Measurements from ENCODE around the gene FOXD4L6. TPM values are rescaled to one million over a fixed set of nuclear protein-coding genes. Genes with fewer than 3 reads are reported as not detected.
"Not testable (repeated sequence)": the region's sequence is repeated elsewhere in the genome, so short reads cannot be mapped to it uniquely, and the experiment has no call there.

The FOXD4L6 gene
- polyA plus RNA-seq, 3 donors, result not detected

DNA sequence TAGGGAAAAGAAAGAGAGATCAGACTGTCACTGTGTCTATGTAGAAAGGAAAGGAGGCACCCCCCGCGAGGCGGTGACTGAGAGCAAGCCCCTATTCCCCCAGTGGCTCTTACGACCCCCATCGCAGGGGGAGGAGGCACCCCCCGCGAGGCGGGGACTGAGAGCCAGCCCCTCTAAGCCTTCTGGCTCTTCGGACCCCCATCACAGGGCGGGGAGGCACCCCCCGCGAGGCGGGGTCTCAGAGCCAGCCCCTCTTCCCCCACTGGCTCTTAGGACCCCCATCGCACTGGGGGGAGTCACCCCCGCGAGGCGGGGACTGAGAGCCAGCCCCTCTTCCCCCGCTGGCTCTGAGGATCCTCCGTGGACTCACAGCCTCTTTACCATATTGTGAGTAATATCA is 23.9 kb downstream of the FOXD4L6 start:
- not testable (repeated sequence) for DNase-seq (ENCODE audit: low read depth in 3 of 3, low spot score in 2 of 3)

DNA sequence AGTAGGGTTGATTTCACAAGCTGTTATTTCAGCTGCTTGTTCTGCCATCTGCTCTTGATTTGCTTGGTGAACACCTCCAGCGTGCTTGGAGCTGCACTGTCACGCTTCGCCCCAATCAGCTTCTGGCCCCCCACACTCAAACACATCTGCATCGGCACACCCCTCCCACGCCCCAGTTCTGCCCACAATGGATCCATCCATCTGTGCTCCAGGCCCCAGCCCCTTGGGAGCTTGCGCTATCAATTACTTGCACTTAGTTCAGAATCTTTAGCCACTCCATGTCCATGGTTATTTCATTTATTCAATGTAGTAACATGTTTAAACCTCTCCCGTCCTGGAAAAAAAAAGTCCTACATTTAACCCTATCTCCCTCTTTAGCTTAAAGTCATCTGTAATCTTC is 28.0 kb downstream of the FOXD4L6 start:
- DNase-seq (ENCODE audit: low read depth in 3 of 3, low spot score in 2 of 3), result not testable (repeated sequence)

DNA sequence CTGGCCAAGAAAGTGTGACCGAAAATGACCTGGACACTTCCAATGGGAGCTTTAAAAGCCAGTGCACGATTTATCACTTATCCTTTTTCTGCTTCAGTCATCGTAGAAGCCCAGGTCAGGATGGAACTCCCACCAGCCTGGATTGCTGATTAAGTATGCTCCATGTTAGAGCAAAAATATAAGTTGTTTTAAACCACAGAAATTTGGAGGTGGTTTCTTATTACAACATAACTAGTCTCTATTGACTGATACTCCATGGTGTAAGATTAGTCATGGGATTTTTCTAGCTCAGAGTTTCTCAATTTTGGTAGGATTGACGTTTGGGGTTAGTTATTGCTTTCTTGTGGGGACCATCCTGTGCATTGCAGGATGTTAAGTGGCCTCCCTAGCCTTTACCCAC is 29.7 kb downstream of the FOXD4L6 start:
- not testable (repeated sequence) for DNase-seq (ENCODE audit: low read depth in 3 of 3, low spot score in 2 of 3)

DNA sequence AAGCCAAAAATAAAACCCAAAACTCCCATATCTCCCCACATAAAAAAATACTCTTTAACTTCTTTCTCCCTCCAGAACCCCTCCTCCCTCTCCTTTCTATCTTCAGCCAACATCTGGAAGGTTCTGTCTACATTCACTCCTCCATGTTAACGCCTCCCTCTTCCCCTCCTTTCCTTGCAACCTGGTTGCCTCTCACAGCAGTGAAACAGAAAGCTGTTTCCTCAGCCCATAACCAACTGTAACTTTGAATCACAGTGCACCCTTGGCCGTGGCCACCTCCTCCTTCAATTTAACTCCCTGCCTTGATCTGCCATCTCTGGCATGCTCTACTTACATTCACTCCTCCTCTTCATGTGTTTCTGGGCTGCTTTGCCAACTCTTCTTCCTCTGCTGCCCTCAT is 33.4 kb downstream of the FOXD4L6 start:
- not testable (repeated sequence) for DNase-seq (ENCODE audit: low read depth in 3 of 3, low spot score in 2 of 3)

DNA sequence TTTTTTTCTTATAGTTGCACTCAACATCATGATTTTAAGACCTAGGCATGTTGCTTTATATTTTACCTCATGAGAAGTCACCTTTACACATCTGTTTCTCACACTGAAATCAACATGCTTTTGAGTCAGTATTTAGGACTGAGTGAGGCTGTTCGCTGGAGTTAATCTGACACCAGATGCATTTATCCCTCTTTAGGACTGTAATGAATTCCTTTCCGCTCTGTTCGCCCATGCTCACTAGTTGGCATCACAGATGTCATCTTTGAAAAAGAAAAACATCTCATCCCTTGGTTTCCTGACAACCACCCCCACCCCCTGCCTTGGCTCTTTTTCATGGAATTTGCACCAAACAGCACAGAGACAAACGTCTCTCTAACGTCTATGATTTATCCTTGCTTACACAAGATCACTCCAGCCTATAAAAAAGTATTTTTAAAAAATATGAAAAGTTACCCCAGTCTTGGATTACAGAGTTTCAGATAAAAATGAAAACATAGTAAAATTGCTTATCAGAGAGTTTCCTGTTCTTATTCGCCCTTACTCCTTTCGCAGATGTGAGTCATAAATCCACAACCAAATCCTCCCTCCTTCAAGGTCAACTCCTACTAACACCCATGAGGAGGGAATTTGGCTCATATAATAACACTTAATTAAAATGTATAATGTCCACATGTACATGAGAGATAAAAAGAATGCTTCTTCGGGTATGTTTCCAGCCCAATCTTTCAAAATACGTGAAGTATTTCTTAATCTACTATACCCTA is 34.3 kb downstream of the FOXD4L6 start:
- DNase-seq (ENCODE audit: low read depth in 3 of 3, low spot score in 2 of 3), result not testable (repeated sequence)

DNA sequence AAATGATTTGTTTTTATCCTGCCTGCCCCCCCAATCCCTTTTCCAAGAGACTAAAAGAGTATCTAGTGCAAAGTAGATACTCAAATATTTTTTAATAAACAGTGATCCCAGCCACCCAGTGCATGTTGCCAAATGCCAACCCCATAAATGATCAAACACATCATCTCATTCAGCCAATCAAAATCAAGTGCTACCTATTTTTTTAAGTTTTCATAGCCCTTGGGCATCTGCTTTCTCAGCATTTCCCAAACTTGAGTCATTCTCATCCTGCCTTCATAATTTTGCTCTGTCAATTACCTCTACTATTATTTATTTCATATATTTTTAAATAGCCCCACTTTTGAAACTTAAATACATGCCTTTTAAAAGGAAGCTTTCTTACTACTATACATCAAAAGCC is 37.6 kb downstream of the FOXD4L6 start:
- not testable (repeated sequence) for DNase-seq (ENCODE audit: low read depth in 3 of 3, low spot score in 2 of 3)

DNA sequence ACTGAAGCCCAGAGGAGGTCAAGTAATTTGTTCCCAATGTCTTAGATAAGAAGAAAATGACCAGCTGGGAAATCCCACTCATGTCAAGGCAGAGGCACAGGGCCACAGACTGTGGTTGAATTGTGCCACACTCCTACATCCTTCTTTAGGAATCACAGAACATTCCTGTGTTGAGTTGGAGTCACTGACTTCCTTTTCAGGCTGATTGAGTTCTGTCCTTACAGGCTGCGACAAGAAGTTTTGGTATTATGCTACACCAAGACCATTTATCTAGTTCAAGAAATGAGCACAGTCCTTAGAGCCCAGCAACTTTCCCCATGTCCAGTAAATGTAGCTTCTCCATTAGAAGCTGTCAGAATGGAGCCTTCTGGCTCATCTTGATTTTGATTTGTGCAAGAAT is 38.1 kb downstream of the FOXD4L6 start:
- not testable (repeated sequence) for DNase-seq (ENCODE audit: low read depth in 3 of 3, low spot score in 2 of 3)

DNA sequence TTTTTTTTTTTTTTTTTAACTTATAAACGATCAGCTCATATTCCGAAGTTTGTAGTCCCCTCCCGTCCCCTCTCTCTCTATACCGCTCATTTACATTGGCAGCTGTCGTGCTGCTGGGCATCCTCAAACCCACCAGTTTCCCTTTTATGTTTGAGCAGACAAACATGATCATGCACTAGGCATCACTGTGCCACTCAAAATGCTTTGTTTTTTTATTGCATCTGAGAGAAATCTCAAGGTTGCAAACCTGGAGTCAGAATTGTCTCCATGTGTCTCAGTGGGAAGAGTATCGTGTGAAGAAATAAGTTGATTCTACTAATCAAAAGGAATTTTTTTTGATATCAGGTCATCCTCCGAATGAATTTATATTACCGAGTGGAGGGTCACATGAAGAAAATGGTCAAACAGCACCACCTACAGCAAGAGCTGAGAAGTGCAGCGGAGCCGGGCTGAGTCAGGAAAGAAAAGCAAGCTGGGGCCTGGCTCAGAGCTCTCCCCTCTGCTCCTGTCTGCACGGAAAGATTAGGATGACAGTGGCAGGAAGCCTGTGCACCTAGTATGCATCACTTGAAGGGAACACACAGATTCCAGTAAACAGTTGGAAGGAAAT is 39.9 kb downstream of the FOXD4L6 start:
- not testable (repeated sequence) for DNase-seq (ENCODE audit: low read depth in 3 of 3, low spot score in 2 of 3)

DNA sequence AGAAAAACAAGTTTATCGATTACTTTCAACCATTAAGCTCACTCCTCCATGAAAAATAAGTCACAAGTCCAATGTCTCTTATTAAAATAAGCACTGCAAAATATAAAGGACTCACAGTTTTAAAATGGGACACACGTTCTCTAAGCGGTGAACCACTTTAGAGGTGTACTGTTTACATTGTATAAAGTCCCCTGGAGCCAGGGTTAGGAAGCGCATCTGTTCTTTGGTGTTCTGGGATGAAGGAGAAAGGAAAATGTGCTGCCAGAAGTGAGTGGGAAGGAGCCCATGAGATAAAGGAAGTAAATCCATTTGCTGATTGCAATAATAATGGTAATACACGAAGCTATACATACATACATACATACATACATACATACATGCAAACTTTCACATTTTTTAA is 40.6 kb downstream of the FOXD4L6 start:
- not testable (repeated sequence) for DNase-seq (ENCODE audit: low read depth in 3 of 3, low spot score in 2 of 3)

DNA sequence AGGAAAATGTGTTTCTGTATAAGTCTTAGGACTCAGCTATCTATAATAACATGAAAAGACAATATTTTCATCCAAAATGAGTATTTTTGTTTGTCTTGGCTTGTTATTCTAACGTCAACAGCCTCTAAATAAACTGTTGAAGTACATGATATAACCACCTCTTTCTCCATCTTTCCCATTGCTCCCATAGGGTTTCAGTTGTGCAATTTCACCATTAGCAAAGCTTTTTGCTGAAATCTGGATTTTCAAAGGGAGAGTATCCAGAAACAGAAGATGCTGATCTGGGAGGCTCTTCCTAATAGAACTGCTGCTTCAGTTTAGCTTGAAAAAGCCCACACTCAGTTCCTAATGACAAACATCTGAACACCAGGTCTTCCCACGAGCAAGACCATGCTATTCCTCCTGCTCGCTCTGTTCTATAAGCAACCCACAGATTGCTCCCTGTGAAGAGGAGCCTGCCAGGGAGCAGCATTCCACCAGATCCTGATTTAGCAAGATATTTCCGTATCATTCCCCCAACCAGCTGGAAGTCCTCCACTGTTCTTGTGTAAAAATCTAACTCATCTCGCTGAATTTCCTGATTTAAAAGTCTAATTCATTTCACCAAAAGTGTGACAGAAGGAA is 41.2 kb downstream of the FOXD4L6 start:
- not testable (repeated sequence) for DNase-seq (ENCODE audit: low read depth in 3 of 3, low spot score in 2 of 3)

DNA sequence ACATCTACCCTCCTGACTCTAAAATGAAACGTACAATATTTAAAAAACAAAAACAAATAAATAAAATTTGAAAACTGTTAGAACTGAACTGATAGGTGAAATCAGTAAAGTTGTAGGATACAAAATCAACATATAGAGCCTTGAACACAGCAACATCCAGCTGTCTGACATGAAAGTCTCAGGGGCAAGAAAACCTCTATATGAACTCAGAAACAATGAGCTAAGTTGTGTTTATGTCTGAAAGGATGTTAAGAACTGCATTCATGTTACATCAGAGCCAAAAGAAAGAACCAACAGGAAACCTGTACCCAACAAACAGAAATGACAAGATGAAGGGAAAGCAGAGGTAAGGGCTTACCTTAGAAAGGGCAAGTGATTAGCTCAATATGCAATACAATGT is 41.8 kb downstream of the FOXD4L6 start:
- DNase-seq (ENCODE audit: low read depth in 3 of 3, low spot score in 2 of 3), result not testable (repeated sequence)

DNA sequence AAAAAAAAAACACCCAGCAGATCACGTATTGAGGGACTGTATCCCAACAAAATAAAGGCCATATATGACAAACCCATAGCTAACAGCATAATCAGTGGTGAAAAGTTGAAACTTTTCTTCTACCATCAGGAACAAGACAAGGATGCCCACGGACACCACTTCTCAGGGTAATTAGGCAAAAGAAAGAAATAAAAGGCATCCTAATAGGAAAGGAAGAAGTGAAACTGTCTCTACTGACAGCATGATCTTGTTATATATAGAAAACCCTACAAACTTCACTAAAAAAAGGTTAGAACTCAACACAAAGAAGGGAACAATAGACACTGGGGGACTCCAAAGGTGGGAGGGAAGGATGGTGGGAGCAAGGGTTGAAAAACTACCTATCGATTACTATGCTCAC is 42.3 kb downstream of the FOXD4L6 start:
- DNase-seq (ENCODE audit: low read depth in 3 of 3, low spot score in 2 of 3), result not testable (repeated sequence)

DNA sequence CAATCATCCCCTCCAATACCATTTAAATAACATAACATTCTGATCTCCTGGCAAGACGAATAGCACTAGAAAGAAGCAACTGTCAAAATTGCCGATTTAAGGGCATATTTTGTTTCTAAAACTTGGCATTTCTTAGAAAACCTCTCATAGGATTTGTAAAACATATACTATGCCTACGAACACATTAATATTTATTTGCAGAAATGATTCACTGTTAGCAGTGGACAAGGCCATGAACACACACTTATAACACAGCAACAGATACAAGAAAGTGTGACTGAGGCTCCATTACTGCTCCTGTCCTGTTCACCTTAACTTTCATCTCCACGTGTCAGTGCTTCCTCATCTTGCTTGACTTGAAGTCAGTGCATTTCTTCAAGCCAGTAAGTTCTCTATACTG is 46.1 kb downstream of the FOXD4L6 start:
- not testable (repeated sequence) for DNase-seq (ENCODE audit: low read depth in 3 of 3, low spot score in 2 of 3)

DNA sequence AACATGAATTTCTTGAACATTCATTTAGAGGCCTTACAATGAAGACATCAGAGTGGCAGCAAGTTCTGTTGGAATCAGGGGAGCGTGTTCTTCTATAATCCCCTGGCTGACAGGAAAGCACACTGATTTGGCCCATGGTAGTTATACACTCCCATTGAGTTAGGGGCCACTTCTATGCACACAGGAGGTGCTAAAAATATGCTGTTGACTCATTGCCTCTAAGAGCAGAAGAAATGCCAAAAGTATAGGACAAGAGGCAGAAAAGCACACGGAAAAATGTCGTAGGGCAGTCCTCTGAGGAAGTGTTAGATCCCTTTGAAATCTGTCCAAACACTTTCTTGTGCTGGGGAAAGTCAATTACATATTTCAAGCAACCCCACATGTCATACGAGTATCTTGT is 49.0 kb downstream of the FOXD4L6 start:
- DNase-seq (ENCODE audit: low read depth in 3 of 3, low spot score in 2 of 3), result not testable (repeated sequence)

DNA sequence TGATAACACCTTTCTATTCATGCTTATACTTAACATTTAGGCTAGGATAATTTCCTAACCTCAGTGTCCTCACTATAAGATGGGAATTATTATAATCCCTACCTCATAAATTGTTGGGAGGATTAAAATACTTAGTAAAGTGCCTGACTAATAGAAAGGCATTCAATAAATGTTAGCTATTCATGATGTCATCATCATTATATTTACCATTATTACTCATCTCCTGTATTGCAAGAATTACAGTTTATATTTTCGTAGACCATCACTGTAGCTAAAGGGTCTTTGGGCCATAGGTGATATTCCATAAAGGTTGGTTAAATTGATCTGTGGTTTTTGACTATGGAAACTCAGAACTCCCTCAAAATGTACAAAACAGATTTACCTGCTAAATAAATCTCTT is 50.9 kb downstream of the FOXD4L6 start:
- DNase-seq (ENCODE audit: low read depth in 3 of 3, low spot score in 2 of 3), result not testable (repeated sequence)

Other genes starting within 250 kb of the FOXD4L6 start
- 10 to 100 TPM; 11.2 to 21.1 (median 14.3) TPM for gene ZNG1F, start 60.6 kb upstream of the FOXD4L6 start, polyA plus RNA-seq (ENCODE audit: insufficient read length in 3 of 3)

Measured in right renal cortex interstitium (tissue), 3 donors.